HL-60/S4 treated with phorbol 12-myristate 13-acetate at 8.2 ng/mL for 4 days and 3 days (cell line): ENCODE data around the gene TMPRSS13.

Experiments
- in situ Hi-C: fragments of 300-500 bp; cut with MboI; formaldehyde crosslinking; loops from 2 replicates; pipeline ENCODE4 v1.15.0; 2022; ENCODE audit warnings: low sequenced_read_pairs

The TMPRSS13 gene

DNA sequence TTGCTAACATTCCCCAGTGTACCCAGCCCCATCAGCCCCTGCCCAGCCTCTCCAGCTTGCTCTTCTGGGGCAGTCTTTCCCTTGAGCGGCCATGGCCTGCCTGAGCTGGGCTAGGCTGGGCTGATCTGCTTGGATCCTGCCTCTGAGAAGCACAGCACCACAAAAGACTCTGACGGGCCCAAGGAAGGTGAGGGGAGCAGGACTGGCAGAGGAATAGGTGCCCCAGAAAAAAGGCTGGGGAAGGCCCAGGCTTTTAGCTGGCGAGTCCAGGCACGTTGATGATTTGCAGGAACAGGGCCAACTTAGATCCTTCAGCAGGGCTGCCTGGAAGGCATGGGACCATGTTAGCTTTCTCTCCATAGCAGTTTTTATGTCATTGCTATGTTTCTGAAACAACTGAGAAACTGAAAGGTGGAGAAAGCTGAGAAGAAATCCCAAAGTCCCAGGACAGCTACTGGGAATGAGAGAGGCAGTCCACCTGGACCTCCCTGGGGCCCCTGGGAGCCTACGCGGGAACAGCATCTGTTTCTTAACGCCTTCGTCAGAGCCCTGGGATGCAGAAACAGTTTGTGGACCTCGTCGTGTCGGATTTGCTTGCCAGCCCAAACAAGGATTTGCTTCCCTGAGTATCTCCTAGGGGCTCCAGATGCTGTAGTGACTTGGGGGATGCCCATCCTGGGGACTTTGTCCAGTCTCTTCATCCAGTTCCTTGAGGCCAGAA lies 28.3 kb downstream of the TMPRSS13 start:
- in situ Hi-C loops = no loop called here

DNA sequence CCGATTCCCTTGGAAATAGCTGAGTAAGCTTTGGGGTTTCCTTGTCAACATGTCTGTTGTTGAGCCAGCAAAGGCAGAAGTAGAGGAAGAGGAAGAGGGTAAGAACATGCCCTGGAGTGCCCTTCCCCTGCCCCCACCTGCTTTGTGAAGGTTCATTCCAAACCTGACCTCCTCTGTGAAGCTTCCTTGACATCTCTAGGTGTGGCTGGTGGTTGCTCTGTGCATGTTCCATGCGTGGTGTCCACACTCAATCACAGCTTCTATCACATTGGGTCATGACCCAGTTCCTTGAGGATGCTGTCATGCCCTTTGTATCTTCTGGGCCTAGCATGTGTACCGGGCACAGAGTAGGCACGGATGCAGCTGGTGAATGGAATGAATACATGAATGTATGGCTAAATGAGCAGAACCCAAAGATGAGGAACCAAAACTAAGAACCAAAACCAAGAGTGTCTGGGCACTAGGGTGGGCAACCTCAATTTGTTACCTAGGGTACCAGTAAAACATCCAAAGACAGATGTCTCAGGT lies 29.0 kb downstream of the TMPRSS13 start:
- in situ Hi-C loops = no loop called here

DNA sequence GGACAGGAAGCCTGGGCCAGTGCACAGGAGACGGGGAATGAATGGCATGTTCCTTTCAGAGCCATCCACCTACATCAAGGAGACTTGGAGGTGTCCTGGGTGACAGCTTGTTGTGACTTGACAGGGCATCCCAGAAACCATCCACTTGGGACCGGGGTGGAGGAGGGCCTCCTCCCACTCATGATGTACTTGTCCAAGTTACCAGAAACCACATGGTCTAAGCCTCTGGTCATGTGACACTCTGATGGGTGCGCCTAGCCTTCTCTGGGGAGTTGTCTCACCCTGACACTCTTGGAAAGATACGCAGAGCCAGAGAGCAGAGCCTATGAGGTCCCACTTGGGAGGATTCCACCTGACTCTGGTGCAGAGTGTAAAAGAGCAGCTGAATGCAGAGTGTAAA lies 31.1 kb downstream of the TMPRSS13 start:
- in situ Hi-C loops = no loop called here

DNA sequence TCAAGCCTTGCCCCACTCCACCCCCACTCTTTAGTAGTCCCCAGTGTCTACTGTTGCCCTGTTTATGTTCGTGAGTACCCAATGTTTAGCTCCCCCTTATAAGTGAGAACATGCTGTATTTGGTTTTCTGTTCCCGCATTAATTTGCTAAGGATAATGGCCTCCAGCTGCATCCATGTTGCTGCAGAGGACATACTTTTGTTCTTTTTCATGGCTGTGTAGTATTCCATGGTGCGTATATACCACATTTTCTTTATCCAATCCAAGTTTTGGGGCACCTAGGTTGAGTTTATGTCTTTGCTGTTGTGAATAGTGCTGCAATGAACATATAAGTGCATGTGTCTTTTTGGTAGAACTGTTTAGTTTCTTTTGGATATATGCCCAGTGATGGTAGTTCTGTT lies 36.6 kb downstream of the TMPRSS13 start:
- in situ Hi-C loops = no loop called here

DNA sequence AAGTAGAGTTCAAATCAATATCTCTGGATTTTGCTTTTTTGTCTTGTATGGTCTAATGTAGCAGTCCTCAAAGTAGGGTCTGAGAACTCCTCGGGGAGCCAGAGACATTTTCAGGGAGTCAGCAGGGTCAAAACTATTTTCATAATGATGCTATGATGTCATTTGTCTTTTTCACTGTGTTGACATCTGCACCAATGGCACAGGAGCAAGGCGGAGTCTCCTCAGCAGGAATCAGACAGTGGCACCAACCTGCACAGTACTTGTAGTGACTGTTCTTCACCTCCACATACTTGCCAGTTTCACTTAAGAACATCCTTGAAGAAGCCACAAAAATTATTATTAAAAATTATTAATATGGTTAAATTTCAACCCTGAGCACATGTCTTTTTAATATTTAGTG lies 37.8 kb downstream of the TMPRSS13 start:
- in situ Hi-C loops = no loop called here

DNA sequence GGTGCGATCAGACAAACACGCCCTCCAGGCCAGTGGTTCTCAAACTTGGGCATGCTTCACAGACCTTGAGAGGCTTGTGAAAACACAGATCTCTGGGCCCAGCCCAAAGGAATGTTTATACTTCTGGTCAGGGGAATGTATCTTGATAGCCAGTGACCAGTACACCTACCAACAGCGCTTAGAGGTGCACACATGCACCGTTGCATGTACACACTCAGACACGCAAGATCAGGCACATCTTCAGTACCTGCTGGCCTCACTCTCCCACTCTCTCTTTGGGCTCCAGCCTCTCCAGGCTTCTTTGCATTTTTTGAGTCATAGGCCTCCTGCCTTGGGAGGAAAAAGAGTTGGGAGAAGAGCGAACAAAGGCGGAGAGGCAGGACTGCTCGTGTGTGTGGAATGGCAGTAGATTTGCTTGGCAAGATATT lies 41.0 kb downstream of the TMPRSS13 start:
- in situ Hi-C loops = no loop called here

DNA sequence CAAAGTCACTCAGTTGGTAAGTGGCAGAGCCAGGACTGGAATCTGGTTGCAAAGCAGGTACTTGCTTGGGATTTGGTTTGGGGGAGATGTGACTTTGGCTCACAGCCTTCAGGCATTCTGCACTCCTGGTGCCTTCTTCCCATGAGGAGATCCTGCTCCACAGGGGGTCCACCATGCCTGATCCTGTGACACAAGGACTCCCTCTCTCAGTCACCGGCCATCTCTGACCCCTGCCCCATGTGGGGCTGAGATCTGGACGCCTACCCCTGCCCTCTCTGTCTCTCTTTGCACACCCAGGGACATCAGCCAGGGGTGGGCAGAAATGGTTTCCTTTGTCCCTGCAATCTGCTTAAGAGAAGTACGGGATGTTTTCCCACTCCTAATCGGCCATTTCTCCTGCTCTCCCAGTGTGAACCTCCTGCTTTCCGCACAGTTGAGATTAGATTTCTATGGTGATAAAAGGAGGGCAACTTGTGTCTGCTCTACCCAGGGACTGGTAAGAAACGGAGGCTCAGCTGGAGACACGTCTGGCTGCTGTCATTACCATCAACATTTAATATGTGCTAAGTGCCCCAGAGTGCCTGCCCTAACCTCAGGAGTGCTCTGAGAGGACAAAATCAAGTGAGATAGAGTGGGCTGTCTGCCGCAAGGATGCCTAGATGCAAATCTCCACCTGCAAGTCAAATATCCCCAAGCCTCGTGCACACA lies 41.6 kb downstream of the TMPRSS13 start:
- in situ Hi-C loops = no loop called here

DNA sequence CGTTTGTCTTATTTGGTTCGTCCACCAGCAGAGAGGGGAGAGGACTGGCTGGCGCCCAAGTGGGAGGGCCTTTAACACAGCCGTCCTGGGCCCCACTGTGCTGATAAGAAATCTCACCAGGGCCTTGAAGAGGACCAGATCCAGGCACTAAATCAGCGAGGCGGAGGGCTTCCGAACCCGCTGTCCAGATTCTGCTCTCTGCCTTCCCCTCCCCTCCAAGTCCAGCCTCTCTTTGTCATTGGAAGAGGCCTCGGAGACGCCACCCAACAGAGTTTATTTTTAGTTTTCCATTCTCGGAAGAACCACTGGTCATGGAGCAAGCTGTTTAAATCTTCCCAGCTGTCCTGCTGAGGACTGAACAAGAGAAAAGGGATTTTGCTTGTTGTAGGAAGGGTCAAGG lies 43.4 kb downstream of the TMPRSS13 start:
- in situ Hi-C loops = no loop called here

DNA sequence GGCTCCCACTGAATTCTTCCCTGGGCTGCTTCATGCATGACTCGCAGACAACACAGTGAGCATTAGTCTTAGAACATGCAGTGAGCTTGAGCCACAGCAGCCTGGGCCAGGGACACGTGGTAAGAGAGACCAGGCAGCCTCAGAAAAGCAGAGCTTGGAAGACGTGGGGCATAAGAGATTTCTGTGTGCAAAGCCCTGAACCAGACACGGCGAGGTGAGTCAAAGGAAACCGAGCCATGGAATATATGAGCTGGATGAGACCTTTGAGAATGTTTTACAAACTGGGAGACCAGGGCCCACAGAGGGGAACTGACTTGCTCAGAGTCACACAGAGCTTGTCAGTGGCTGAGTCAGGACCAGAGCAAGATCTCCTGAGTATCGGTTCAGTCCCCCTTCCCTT lies 44.2 kb downstream of the TMPRSS13 start:
- in situ Hi-C loops = no loop called here

DNA sequence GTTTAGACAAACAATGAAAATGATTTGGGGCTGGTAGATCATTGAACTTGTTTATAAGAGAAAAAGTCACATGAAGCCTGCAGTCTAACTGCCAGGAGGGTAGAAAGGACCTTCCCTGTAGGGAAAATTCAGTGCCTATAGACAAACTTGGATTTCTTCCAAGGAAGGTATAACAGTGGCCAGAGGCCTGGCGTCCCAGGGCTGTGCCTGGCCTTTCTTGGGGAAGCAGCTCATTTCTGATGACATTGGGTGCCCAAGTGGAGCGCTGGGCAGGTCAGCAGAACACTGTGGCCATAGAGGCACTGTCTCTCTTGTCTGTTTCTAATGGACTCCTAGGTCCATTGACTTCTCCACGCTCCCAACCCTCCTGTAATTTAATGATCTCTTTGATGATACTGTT lies 46.1 kb downstream of the TMPRSS13 start:
- in situ Hi-C loops = no loop called here

DNA sequence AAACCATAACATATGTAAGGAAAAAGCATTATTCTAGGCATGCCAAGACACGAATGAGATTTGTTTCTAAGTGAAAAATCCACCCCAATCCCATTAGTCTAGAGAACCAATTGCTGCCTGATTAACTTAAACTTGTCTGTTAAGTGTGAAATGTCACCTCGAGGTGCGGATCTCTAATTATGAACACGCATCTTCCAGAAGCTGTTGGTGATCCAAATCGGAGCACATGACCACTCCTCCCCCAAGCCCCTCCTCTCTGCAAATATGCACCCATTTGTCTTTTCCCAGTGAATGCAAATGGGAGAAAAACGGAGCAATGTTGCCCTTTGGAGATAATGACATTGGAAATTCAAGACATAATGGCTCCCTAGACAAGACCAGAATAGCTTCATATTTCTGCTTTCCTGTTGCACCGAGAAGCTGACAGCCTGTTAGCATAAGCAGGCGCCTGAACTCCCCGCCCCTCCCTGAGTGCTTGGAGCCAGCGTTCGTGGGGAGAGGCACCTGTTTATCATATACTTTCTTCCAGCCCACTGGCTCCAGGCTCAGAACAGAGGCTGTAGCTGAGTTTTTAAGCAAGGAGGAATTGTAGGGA lies 46.8 kb downstream of the TMPRSS13 start:
- in situ Hi-C loops = no loop called here

DNA sequence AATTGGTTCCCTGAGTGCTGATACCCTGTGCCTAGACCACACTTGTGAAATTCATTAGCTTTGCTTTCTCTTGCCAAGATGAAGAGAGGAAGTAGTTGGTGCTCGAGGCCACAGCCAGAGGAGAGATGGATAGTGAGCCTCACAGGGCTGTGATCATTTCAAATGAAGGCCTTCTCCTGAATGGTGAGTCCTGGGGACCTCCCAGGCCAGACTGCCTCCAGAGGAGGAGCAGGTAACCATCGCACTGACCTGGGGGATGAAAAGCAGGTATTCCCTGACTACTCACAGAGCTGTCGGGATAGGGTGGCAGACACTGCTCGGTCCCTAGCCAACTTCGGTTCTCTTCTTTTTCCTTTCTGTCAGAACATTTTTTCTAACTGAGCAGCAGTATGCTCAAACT lies 48.0 kb downstream of the TMPRSS13 start:
- in situ Hi-C loops = no loop called here

DNA sequence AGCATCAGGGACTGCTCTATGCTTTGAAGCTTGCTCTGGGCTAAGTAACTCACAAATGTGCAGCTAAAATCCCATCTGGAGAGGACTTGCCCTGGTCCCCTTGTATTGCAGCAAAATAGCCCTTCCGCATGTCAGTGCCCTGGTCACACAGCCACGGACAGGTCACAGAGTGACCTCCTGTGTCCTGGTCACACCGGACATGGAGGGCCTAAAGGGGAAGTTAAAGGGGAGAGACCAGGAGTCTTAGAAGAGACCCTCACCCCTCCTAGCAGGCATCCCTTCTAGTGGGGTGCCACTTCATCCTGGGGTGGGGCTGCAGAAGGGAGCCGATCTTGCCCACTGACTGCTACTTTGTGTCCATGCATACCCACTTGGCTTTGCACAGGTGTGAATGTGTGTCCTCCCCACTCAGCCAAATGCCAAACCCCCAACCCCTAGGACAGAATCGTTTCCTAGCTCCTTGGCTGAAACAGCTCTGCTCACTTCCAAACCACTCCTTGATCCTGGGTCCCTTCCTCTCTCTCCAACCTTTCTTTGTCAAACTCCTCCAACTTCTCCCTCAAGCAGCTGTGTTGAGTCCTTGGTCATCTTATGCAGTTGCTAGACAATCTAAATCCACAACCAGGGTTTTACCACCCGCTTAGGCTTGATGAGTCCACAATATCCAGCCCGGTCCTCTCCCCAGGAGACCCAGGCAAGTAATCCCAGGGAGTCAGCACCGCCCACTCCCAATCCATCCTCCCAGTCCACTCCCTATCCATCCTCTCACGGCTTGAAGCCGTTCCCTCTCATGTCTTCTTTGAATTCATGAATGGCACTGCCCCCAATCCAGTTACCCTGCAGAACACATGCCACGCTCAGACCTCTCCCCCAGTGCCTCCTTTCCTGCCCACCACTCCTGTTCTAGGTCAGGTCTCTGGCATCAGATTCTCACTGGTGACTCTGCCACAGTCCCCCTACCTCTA lies 49.4 kb downstream of the TMPRSS13 start:
- in situ Hi-C loops = no loop called here

DNA sequence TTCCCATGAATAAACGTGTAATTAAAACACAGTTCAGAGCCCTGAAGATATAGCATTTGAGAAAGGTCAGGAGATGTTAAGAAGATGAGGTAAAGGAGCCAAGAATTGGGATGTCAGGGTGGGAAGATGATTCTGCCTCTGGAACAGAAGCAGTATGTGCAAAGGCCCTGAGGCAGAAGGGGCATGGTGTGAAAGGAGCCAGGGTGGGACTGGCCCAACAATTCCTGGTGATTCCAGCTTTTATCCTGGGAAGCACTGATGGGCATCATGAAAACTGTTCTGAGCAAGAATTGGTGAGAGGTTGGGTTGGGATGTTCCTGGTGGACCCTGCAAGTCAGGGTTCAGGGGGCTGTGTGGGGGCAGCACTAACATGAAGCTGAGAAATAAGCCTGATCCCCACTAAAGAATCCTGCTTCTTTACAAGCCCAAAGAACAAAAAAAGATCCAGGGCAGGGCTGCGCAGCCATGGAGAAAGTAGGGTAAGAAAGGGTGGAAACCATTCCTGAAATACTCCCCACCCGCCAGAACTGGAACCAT lies 50.2 kb downstream of the TMPRSS13 start:
- in situ Hi-C loops = no loop called here

DNA sequence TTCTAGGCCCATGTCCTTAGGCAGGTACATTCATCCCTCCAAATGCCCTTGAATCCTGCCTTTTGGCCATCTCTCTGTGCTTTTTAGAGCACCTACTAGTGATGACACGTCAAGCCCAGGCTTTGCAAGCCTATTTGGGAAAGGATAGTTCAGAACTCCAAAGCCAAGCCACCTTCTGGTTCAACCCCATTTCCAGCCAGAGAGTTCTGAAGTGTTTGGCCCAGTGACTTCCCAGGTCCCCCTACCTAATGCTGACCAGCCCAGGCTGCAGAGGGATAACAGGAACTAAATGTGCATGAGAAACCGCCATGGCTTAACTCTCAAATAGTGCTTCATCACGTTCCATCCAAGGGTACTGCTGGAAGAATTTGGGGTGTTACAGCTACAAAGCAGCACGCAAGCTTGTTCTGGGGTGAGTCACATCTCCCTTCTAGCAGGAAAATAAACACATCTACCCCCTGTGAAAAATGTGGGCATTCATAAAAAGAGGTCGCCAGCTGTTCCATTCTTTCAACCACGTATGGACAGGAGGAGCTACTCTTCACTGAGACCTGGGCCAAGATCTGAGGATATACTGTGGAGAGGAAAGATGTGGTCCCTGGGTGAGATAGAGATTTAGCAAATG lies 50.8 kb downstream of the TMPRSS13 start:
- in situ Hi-C loops = no loop called here

DNA sequence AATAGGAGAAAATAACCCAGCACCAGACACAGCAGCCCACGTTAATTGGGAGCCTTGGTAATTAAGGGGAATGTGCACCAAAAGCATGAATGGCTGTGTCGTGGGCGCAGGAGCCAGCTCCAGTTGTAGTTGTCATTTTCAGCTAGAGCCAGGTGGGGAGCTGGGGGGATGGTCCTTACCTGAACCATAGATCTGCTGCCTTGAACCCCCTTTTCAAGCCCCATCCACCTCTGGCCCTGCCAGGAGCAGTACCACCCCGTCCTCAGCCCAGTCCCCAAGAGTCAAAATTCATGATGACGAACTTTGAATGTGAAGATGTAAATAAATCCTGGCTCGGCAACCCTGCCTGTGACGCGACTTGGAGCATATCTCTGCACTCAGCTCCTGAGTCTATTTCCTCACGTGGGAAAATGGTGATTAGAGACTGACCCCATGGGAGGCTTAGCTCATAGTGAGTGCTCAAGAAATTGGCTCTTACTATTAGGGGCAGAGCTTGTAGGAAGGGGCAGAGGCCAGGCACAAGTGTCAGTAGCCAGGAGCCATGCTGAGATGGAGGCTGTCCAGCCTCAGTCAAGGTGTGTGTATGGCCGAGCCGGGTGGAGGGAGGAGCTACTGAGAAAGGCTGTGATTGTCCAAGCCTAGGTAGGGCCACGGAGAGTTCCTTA lies 52.0 kb downstream of the TMPRSS13 start:
- in situ Hi-C loops = no loop called here

DNA sequence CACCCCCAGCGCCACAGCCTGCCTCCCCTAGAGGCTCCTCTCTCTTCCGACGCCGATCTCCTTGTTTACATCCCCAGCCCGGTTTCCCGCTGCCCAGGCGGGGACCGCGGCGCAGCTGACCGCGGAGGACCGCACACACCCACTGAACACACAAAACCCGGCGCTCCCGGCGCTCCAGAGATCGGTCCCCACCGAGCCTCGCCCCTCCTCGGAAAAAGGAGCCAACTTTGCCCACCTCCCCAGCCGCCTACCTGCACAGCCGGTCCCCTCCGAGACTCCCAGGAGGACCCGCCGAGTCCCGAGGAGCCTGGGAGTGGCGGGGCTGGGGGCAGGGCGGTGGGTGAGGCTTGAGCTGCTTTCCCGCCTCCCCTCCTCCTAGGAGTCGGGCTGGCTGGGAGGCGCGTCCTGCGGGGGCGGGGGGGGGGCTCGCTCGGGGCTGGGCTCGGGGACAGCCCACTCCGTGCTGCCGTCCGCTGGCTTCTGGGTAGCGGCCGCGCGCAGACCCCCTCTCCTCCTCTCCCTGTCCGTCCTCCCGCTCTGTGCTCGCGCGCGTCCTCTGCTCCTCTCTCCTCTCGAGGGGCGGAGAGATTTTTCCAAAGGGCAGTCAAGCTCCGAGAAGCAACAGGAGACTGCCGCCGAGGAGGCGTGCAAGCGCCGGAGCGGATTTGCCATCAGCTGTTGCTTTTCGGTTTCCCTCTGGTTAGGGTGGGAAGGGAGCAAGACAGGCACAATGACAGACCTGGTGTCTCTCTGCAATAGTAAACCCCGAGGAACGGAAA lies 52.7 kb downstream of the TMPRSS13 start, which contains the start of gene FXYD6:
Gene FXYD6 (minus strand): TSS at position 318 of the 779 bp plus-strand sequence. CDS start 33,882 bp downstream, outside the sequence.
- in situ Hi-C loops = no loop called here

DNA sequence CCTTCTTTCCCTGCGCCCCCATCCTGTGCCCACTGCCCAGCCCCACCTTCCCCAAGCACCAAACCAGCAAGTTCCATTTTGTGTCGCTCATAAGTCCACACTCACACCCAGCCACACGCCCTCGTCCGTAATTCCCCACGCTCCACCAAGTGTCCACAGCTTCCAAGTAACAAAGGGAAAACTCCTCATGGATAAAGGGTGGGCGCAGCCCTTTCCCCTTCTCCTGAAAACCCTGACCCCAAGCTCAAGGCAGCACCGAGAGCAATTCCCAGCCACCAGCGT lies 53.2 kb downstream of the TMPRSS13 start:
- in situ Hi-C loops = no loop called here
